Mucosa of stomach (tissue), 1 donor: Measurements from ENCODE around the gene TMEM62.

Experiments used
- H3K27me3 ChIP-seq: one replicate; pipeline ENCODE4 v1.7.0; 2013; ENCODE audit warnings: mild to moderate bottlenecking, low read length; ENCODE audit not compliant: control insufficient read depth, insufficient read depth
- H3K36me3 ChIP-seq: one replicate; pipeline ENCODE4 v1.7.0; 2013; ENCODE audit warnings: low read length; ENCODE audit not compliant: control insufficient read depth, insufficient read depth
- H3K4me1 ChIP-seq: one replicate; pipeline ENCODE4 v1.7.0; 2013; ENCODE audit warnings: mild to moderate bottlenecking, low read length; ENCODE audit not compliant: control insufficient read depth, insufficient read depth
- H3K4me3 ChIP-seq: one replicate; pipeline ENCODE4 v1.7.0; 2013; ENCODE audit warnings: low read length
- H3K9ac ChIP-seq: one replicate; pipeline ENCODE4 v1.7.0; 2013; ENCODE audit warnings: mild to moderate bottlenecking, low read length, moderate library complexity
- H3K9me3 ChIP-seq: one replicate; pipeline ENCODE4 v1.7.0; 2013; ENCODE audit warnings: mild to moderate bottlenecking, low read length, moderate library complexity; ENCODE audit not compliant: control insufficient read depth
- donor health status: Pancreatic carcinoma.

TMEM62 gene

DNA sequence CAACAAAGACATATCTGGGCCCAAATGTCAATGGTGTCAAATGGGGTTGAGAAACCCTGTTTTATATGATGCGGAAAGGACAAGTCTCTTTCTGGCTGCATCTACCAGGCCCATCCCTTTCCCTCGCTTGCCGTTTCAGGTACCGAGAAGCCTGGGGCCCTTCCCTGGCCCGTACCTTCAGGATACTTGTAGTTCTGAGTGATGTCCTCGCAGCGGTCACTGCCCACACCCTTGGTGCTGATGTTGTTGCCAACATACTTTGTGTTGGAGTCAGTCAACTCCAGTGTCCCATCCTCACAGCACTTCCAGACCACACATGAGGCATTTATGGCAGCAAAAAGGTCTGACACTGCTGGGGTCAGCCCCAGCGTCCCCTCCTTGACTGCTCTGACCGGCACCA is 73.6 kb downstream of the TMEM62 start:
- H3K4me3 ChIP-seq: no peak overlapping the region

DNA sequence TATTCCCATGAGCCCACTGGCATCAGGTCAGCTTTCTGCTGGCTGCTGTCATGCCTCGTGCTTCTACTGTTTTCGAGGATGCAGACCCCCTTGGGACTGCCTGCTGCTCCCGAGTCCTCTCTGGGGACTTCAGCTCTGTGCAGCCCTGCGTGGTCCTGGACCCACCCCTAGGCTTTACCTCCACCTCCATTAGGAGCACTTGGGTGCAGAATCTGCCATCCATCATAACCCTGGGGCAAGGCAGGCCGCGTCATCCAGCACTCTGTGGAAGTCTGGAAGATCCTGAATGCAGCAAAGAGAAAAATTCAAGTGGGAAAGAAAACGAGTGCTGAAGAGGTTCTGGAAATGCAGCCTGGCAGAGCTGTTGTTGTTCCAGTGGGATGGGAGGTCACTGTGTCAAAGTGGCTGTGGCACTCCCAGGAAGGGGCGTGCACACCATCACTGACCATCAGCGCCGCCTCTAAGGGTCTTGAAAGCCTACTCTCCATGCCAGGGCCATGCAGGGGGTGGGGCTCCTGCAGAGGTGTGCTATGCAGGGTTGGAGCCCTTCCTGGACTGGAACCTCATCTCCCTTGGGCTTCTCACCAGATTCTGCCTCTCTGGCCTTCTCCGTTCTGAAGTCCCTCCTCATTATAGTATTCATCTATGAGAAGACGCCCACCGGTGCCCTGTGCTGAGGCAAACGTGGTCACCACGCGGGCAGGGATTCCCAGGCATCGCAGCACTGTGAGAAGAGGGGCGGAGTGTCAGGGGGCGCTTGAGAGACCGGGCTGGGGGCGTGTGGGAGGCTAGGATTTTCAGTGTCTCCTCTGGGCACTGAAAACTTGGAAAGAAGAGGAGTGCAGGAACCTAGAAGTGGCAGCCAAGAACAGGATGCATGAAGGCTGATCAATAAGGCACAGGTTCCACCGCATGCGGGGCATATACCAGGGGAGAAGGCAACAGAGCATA is 74.9 kb downstream of the TMEM62 start:
- Histone ChIP-seq H3K9ac (no peak overlapping the region), H3K9me3 (no peaks in the 10 kb centered on the region), H3K27me3 (peaks cover 16% of the 10 kb centered on the region), H3K4me3 (no peak overlapping the region), H3K4me1 (no peaks in the 10 kb centered on the region), H3K36me3 (no peaks in the 10 kb centered on the region)

More for the DNA sequence above, 73.6 kb downstream of the TMEM62 start:
- H3K27me3 ChIP-seq: peaks cover 16% of the 10 kb centered on the region
- no peaks in the 10 kb centered on the region for H3K4me1 ChIP-seq
- H3K9me3 ChIP-seq: no peaks in the 10 kb centered on the region
- H3K36me3 ChIP-seq: no peaks in the 10 kb centered on the region
- H3K9ac ChIP-seq: no peak overlapping the region

DNA sequence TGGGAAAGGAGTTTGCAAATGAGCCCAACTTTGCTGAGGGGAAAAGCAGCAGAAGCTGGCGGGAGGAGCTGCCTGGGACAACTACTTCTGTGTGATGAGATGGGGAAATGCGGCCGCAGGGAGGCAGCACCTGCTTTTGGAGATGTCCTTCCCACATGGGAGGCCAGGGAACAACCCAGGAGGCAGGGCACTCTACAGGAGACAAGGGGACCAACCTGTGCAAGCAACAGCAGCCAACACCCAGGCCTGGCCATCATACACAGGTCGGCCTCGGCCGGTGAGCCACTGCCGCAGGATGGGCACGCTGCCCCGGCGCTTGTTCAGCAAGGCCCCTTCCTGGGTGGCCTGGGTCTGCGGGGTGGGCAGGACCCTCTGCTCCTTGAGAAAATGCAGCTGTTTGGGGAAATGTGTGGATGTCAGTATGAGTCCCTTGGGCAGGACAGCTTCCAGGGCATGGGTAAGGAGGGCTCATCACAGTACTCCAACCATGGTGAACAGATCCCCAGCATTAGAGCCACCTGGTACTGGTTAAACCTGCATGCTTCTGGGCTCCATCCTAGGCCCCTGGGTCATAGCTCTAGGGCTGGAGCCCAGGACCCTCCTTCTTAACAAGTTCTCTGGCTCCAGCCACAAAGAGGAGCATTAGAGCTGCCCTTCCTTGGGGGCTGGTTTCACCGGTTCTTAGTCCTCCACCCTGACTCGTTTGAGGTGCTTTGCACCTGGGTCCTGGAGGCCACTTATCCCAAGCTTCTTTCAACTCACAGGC is 75.9 kb downstream of the TMEM62 start:
- no peaks in the 10 kb centered on the region for H3K36me3 ChIP-seq
- H3K9ac ChIP-seq: no peak overlapping the region
- H3K9me3 ChIP-seq: no peaks in the 10 kb centered on the region
- peaks cover 16% of the 10 kb centered on the region for H3K27me3 ChIP-seq
- no peak overlapping the region for H3K4me3 ChIP-seq
- no peaks in the 10 kb centered on the region for H3K4me1 ChIP-seq

DNA sequence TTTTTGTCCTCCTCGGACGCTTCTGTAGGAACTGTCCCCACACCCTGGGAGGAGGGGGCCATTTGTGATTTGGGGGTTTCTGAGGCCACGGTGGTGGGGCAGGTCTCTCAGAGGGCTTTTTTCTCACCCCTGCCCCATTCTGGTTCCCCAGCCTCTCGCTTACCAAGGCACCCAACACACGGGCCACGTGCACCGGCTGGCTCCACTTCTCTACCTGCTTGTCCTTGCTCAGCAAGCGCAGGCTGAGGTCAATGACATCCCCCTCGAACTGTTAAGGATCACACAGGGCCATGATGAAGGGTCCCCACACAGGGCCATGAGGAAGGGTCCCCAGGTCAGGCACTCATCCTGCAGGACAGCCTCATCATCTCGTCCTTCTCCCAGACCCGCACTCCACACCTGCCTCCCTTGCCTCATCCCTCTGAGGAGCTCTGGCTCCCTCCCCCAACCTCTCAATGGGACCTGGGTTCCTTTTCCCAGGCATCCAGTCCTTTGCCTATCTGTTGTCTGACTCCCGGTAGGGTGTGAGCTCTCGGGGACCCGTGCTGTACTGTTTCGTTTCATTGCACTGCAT is 76.9 kb downstream of the TMEM62 start:
- no peaks in the 10 kb centered on the region for H3K4me1 ChIP-seq
- no peaks in the 10 kb centered on the region for H3K36me3 ChIP-seq
- H3K9me3 ChIP-seq: no peaks in the 10 kb centered on the region
- peaks cover 16% of the 10 kb centered on the region for H3K27me3 ChIP-seq
- H3K9ac ChIP-seq: no peak overlapping the region
- H3K4me3 ChIP-seq: no peak overlapping the region

DNA sequence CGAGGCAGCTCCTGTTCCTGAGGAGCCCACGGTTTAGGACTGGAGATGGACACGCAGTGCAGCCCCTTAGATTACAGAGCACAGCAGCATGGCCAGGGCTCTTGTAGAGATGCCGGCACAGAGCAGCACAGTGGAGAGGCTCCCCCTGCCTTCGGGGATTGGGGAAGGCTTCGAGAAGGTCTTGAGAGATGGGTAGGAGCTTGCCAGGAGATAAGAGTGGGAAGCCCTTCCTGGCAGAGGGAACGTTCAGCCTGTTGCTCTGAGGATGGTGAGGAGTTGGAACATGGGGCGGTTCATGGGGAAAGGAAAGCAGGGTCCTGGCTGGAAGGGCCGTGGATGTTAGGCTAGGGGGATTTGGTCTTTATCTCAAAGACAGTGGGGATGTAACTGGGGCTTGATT is 77.4 kb downstream of the TMEM62 start:
- no peaks in the 10 kb centered on the region for H3K36me3 ChIP-seq
- no peak overlapping the region for H3K9ac ChIP-seq
- no peak overlapping the region for H3K4me3 ChIP-seq
- H3K4me1 ChIP-seq: no peaks in the 10 kb centered on the region
- H3K27me3 ChIP-seq: peaks cover 16% of the 10 kb centered on the region
- no peaks in the 10 kb centered on the region for H3K9me3 ChIP-seq

DNA sequence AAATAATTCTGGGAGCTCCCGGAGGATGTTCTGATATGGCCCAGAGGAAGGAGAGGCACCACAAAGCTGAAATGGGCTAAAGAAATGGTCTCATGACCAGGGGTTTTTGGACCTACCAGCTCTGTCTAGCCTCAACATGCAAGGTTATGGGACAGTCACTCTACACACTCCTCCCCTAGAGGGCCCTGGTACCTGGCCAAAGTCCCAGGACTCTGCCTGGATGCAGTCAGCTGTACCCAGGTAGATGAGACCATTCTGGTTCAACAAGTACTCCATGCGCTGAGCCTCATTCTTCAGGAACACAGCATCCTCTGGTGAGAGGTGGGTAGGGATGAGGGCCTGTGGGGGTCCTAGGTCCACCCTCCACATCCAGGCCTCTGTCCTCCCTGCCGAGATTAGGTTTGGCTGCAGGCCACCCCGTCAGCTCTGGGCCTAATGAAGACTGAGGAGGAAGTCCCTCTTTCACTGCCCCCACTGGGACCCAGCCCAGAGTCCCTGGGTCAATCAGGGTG is 77.9 kb downstream of the TMEM62 start:
- no peak overlapping the region for H3K4me3 ChIP-seq
- H3K9me3 ChIP-seq: no peaks in the 10 kb centered on the region
- H3K27me3 ChIP-seq: peaks cover 16% of the 10 kb centered on the region
- H3K4me1 ChIP-seq: no peaks in the 10 kb centered on the region
- no peaks in the 10 kb centered on the region for H3K36me3 ChIP-seq
- H3K9ac ChIP-seq: no peak overlapping the region

DNA sequence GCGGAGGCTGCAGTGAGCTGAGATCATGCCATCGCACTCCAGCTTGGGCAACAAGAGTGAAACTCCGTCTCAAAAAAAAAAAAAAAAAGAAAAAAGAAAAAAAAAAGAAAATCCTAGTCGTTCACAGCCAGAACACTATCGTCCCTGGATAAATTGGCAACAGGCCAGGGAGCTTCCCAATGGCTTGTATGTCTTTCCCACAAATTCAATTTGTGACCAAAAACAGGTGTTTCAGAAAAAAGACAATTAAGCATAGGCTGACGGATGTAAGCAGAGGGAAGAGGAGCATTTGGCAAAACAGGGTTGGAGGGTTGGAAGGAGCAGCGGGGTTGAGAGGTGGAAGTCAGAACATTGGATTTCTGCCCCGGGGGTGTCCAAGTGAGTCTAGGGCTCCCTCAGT is 78.9 kb downstream of the TMEM62 start:
- Histone ChIP-seq H3K4me1 (no peaks in the 10 kb centered on the region), H3K4me3 (no peak overlapping the region), H3K9ac (no peak overlapping the region), H3K36me3 (no peaks in the 10 kb centered on the region), H3K9me3 (no peaks in the 10 kb centered on the region), H3K27me3 (peaks cover 16% of the 10 kb centered on the region)

DNA sequence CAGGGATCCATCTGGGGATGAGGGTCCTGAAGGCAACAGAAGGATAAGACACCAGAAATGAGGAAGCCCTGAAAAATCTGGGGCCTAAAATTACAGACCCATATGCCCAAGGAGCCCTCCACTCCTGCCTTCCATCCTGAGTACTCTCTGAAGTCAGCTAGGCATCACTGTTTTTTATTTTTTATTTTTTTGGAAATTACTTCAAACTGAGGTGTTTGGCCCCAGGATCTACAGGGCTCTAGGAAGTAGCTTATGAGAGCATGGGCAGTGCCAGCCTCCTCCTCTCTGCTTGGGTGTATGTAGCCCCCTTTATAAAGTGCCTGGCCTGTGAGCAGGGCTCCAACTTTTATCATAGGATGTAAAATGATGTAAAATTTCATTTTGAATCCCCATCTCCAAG is 79.6 kb downstream of the TMEM62 start:
- no peaks in the 10 kb centered on the region for H3K36me3 ChIP-seq

DNA sequence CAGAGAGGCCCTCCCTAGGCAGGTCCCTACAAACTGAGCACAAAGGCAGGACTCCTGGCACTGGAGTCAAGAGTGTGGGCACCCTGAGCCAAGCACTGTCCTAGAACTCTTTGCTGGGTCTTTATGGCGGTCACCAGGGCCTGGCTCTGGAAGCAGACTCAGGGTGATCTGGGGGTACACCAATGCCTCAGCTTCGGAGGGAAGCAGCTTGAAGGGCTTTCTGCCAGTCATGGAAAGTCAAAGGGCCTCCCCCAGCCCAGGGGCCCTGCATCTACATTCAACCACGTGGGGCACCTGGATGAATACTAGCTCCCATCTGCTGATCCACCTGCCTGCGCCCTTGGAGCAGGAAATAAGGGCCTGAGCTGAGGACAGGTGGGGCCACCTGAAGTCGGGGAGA is 80.1 kb downstream of the TMEM62 start:
- no peaks in the 10 kb centered on the region for H3K4me1 ChIP-seq
- H3K9ac ChIP-seq: no peak overlapping the region
- no peaks in the 10 kb centered on the region for H3K36me3 ChIP-seq
- no peaks in the 10 kb centered on the region for H3K9me3 ChIP-seq
- peaks cover 8% of the 10 kb centered on the region for H3K27me3 ChIP-seq
- H3K4me3 ChIP-seq: no peak overlapping the region

More for the DNA sequence above, 79.6 kb downstream of the TMEM62 start:
- no peaks in the 10 kb centered on the region for H3K4me1 ChIP-seq
- no peaks in the 10 kb centered on the region for H3K9me3 ChIP-seq
- no peak overlapping the region for H3K9ac ChIP-seq
- H3K4me3 ChIP-seq: no peak overlapping the region
- H3K27me3 ChIP-seq: peaks cover 13% of the 10 kb centered on the region

DNA sequence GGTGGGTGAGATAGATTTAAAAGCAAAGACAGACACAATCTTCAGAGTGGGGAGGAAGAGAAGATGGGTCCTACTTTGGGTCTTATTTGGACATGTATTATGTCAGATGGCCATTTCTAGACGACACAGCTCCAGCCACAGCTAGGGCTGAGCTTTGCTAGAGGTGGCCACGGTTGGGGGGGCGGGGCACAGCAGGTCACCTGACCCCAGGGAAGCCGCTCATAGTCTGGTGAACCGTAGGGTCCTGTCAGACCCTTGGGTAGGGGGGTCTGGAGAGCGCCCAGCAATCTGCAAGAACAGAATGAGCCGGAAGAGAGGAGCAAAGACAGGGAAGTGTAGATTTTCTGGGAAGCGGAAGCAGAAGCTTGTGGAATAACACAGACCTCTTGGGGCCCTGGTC is 80.8 kb downstream of the TMEM62 start:
- H3K4me1 ChIP-seq: no peaks in the 10 kb centered on the region
- peaks cover 3% of the 10 kb centered on the region for H3K27me3 ChIP-seq
- no peak overlapping the region for H3K4me3 ChIP-seq
- H3K9ac ChIP-seq: no peak overlapping the region
- H3K36me3 ChIP-seq: no peaks in the 10 kb centered on the region
- H3K9me3 ChIP-seq: no peaks in the 10 kb centered on the region

DNA sequence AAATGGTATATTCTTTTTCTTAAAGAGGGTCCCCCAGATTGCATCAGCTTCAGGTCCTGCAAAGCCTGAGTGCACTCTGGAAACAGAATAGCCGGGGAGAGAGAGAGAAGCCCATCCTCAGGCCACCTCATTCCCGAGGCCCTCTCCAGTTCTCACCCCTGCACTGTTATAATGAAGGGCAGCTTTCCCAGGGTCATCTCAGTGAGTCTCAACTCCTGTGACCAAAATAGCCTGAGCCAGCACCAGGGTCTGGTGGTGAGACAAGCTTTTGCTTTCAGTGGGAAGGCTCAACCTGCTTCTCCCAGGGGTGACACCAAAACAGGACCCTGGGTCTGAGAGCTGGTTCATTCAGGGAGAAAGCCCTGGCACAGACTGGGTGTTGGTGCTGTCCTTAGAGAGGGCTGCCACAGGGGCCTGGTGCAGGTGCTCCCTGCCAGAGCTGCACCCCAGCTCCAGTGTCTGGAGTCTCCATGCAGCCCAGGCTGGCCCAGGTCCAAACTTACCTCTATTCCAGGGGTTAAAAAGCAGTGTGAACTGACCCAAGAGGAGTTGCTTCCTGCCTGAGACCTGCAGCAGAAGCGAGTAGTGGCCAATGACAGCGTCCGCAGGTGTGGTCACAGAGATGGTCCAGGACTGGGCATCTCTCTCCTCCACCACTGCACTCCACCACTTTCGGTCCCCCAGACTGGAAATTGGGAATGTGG is 81.4 kb downstream of the TMEM62 start:
- H3K9me3 ChIP-seq: no peaks in the 10 kb centered on the region
- no peaks in the 10 kb centered on the region for H3K4me1 ChIP-seq
- H3K27me3 ChIP-seq: peaks cover under 1% of the 10 kb centered on the region
- no peak overlapping the region for H3K9ac ChIP-seq
- no peaks in the 10 kb centered on the region for H3K36me3 ChIP-seq
- H3K4me3 ChIP-seq: no peak overlapping the region
